Urothelium cell line (cell line): ENCODE measurements around the gene ARPC2.
A peak's percentile ranks its signal among the peaks of the same experiment; 100 is the strongest.
"Not testable (repeated sequence)": the region's sequence is repeated elsewhere in the genome, so short reads cannot be mapped to it uniquely, and the experiment has no call there.

Source experiments
- DNase-seq: peaks from one replicate; pipeline ENCODE4 v3.0.0; 2011; ENCODE audit warnings: low spot score, mixed read lengths
- FAIRE-seq: peaks from 2 replicates; lab custom pipeline; 2011; peaks lifted over from hg19 to GRCh38; lab: Jason Lieb, UNC

Gene ARPC2

DNA sequence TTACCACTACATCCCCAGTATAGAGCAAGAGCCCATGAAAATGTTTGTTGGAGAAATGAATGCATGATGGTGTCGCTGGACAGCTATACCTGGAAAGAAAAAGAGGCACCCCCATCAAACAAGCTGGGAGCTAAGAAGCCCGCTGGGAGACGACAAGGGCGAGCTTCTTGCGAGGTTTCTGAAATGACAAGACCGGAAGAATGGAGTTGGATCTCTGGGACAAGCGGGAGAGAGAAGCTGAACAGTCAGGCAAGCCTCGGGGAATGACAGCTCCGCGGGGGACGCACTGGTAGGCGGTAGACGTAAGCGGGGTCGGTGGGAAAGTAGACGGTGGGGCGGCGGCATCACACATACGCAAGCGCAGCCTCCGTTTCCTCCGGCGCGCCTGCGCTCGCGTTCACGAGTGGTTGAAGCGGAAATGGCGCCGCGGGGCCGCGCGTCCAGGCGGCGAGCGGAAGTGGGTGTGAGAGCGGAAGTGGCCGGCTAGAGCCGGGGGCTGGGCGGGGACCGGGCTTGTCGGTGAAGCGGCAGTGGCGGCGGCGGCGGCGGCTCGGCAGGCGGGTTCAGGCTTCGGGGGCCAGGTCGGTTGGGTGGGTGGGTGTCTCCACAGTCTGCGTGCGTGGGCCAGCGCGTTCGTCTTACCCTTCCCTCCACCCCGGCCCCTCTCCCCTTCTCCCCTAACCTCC lies at the start of gene ARPC2:
ARPC2 (plus strand) TSS at position 516 of the 686 bp plus-strand sequence. CDS start 282 bp downstream, outside the sequence.
- FAIRE-seq (peak; percentile 93), DNase-seq (peak; percentile 95)

GRCh38 chr2:218168016-218168415 lies 49.0 kb upstream of the ARPC2 start:
- no peak for DNase-seq
- no peak for FAIRE-seq

- FAIRE-seq: no peak
- peak; percentile 54 for DNase-seq
Observed at GRCh38 chr2:218168635-218169462, 48.1 kb upstream of the ARPC2 start.

DNA sequence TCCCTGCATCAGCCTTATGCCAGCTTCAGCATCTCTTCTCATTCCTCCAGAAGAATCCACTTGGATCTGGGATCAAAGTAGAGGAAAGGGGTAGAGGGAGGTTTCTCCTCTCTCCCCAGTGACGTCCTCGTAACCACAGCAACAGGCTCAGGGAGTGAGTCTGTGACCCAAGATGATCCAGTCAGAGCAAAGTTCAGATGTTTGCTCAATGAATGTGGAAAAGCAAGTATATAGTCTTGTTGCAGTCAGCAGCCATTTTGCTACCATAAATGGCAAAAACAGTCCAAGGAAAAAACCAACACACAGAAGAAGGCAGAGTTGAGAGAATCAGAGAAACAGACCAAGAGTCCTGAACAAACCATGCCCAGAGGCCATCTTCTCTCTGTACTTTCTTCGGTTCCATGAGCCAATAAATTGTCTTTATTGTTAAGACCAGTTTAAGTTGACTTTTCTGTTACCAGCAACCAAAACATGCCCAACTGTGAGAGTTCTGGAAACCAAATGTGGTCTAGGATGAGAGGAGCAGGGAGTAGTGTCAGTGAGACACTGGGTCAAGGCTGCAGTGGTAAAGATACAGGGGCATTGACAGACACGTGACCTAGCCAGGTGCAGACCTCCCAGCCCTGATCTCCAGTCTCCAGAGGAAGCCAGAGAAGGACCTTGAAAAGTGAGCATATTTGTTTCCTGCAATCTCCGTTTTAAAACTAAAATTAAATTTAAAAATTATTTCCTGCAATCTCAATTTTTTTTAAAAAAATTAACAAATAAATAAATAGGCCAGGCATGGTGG lies 47.0 kb upstream of the ARPC2 start:
- no peak for FAIRE-seq
- DNase-seq: no peak

GRCh38 chr2:218171744-218172143 lies 45.2 kb upstream of the ARPC2 start:
- DNase-seq, FAIRE-seq: not testable (repeated sequence)

DNA sequence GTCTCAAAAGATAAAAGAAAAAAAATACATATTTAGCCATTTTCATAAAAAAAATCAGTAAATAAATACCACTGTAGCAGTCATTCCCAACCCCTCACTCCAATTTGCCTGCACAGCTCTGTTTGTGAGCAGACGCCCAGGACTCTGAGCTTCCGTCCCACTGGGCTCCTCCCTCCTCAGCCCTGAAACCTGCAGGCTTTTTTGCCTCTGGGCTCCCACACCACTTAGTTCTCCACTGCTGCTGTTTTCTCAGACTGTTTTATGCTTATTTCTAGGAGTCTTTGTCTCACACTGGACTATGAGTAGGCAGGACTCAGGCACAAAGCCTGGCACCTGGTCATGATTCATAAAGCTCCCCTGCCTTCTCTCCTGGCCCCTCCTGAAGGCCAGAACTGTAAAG lies 44.1 kb upstream of the ARPC2 start:
- DNase-seq: no peak

GRCh38 chr2:218179782-218180181 lies 37.2 kb upstream of the ARPC2 start:
- FAIRE-seq (no peak), DNase-seq (no peak)

More for the DNA sequence above, 44.1 kb upstream of the ARPC2 start:
- no peak for FAIRE-seq

DNA sequence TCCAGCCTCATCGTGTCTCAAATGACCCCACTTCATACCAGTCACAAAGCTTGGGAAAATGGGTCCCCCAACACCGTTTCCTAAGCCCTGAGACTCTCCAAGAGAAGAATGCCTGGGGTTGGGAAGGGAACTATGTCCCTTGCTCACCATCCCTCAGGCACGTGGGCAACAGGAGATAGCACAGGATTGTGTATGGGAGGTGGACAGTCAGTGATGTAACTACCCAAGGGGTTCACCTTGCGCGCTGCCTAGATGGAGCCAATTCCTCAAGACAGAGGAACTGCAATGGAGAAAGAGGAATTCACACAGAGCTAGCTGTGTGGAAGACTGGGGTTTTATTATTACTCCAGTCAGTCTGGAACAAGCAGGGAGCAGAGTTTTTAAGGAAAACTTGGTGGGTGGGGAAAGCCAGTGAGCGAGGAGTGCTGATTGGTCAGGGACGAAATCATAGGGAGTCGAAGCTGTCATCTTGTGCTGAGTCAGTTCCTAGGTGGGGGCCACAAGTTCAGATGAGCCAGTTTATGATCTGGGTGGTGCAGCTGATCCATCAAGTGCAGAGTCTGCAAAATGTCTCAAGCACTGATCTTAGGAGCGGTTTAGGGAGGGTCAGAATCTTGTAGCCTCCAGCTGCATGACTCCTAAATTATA lies 36.4 kb upstream of the ARPC2 start:
- DNase-seq (no peak), FAIRE-seq (peak; percentile 63)

DNA sequence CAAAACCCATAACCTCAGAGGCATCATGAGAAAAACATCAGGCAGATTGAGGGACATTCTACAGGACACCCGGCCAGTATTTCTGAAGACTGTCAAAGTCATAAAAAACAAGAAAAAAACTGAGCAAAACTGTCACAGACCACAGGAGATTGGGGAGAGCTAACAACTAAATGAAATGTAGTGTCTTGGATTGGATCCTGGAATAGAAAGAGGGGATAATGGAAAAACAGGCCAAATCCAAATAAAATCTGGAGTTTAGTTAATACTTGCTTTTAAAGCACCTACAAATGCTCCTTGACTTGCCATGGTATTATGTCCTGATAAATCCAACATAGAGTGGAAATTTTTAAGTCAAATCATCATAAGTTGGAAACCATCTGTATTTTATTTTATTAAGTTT lies 32.7 kb upstream of the ARPC2 start:
- no peak for FAIRE-seq

GRCh38 chr2:218186355-218186766 lies 30.6 kb upstream of the ARPC2 start:
- no peak for FAIRE-seq
- peak; percentile 80 for DNase-seq

More for the DNA sequence above, 32.7 kb upstream of the ARPC2 start:
- DNase-seq: no peak

GRCh38 chr2:218186876-218187275 lies 30.1 kb upstream of the ARPC2 start:
- FAIRE-seq (no peak), DNase-seq (no peak)

- FAIRE-seq: no peak
- no peak for DNase-seq
Observed at GRCh38 chr2:218187296-218188015, 29.5 kb upstream of the ARPC2 start.

- DNase-seq (no peak), FAIRE-seq (no peak)
Observed at GRCh38 chr2:218188528-218188927, 28.5 kb upstream of the ARPC2 start.

DNA sequence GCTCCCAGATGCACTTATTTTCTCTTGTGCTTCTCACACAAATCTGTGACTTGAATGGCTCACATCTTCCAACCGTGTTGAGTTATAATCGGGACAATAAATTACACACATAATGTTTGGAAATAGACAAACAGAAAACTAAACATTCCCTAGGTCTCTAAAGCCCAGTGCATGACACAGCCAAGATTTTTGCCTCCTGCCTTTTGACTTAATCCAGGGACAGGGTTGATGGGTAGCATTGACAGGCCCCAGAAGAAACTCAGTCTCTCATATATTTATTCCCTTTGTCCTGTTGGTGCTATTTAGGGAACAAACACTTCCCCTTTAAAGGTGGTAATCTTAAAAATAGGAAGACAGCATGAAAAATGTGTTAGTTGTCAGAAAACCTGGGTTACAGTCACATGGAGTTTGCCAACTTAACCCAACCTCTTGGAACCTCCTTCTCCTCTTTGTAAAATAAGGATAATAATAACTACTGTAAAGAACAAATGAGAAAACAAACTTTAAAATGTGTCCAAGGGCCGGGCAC lies 24.0 kb upstream of the ARPC2 start:
- no peak for FAIRE-seq
- no peak for DNase-seq

GRCh38 chr2:218193701-218194100 lies 23.3 kb upstream of the ARPC2 start:
- no peak for DNase-seq
- FAIRE-seq: no peak

DNA sequence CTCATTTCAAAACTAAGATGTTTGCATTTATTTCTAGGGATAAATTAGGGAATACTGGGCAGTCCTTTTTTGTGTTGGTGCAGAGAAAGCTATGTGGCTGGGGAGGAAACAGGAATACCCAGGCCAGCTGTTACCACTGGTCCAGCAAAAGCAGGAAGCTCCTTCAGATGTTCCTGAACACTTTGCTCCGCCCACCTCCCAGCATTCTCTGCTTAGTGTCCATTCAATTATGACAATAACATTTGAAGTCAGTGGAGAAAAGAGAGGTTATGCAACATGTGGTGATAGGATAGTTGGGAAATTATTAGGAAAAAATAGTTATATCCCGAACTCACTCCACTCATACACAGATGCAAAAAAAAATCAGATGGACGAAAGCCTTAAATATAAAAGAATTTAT lies 22.1 kb upstream of the ARPC2 start:
- DNase-seq (no peak), FAIRE-seq (no peak)

DNA sequence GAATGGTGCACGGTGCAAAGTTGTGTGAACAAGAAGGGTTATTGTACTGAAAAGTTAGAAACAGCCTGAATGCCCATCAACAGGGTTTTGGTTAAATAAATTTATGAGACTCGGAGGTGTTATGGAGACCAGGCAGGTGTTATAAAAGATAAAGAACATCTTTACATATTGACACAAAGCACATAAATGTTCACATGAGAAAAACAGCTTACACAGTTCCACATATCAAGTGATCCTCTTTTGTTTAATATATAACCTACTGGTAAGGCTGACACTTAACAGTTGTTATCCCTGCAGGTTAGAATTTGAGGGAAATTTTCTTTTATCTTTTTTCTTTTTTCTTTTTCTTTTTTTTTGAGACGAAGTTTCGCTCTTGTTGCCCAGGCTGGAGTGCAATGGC lies 20.0 kb upstream of the ARPC2 start:
- no peak for DNase-seq
- no peak for FAIRE-seq

DNA sequence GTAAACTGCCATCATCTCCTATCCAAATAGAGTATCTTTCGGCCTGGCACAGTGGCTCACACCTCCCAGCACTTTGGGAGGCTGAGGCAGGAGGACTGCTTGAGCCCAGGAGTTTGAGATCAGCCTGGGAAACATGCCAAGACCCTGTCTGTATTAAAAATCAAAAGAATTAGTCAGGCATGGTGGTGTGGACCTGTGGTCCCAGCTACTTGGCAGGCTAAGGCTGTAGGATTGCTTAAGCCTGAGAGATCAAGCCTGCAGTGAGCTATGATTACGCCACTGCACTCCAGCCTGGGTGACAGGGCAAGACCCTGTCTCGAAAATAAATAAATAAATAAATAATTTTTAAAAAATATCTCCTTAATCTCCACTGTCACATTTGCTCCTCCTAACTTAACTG lies 14.7 kb upstream of the ARPC2 start:
- FAIRE-seq (no peak), DNase-seq (no peak)

DNA sequence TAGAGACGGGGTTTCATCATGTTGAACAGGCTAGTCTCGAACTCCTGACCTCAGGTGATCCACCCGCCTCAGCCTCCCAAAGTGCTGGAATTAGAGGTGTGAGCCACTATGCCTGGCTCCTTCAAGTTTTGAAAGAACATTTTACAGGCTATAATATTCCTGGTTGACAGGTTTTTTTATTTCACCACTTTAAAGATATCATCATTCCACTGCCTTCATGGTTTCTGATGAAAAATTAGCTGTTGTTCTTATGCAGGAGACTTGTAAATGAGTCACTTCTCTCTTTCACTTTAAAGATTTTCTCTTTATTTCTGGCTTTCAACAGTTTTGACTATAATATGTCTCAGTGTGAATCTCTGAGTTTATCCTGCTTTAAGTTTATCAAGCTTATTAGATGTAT lies 7.9 kb upstream of the ARPC2 start:
- FAIRE-seq (no peak), DNase-seq (no peak)

GRCh38 chr2:218214116-218214515 lies 2.9 kb upstream of the ARPC2 start:
- DNase-seq (no peak), FAIRE-seq (no peak)
